ENCODE data around the gene METTL26. TPM values are rescaled to one million over a fixed set of nuclear protein-coding genes. Genes with fewer than 3 reads are reported as not detected.

The METTL26 gene
- total and polyA plus RNA-seq, 2 experiments from 2014 or later = 77.9 to 155 TPM

GRCh38 chr16:667780-668518, 31.8 kb upstream of the METTL26 start, which contains the start of gene RHOT2:
Gene RHOT2 (plus strand): TSS chr16:668132. CDS start chr16:668200, 68 bp downstream.
- H2AFZ ChIP-seq = peak within 1 kb of the TSS; percentile 86
- no peaks in the 10 kb centered on the region for H3K36me3 ChIP-seq (replicated peaks; ENCODE audit: insufficient read depth, low read depth)
- peak; percentile 97 for DNase-seq (ENCODE audit: low spot score)
- H3K4me3 ChIP-seq = peak within 1 kb of the TSS; percentile 92
- under 1% methylated on average over 30 of the region's 78 CpGs for WGBS (ENCODE audit: low lambda C conversion rate, missing lambda C conversion rate)
- peaks cover 4% of the 10 kb centered on the region for H3K4me1 ChIP-seq (ENCODE audit: insufficient read depth)
- peaks cover 23% of the 10 kb centered on the region for H3K79me2 ChIP-seq
- H4K20me1 ChIP-seq (ENCODE audit: insufficient read depth, poor library complexity, severe bottlenecking) = no peaks in the 10 kb centered on the region
- no peaks in the 10 kb centered on the region for H3K9me2 ChIP-seq (replicated peaks; ENCODE audit: insufficient read depth)
- no peaks in the 10 kb centered on the region for H3K27me3 ChIP-seq
- peak within 1 kb of the TSS; percentile 96 for H3K4me2 ChIP-seq
- peak within 1 kb of the TSS; percentile 74 for H3K27ac ChIP-seq
- TF ChIP-seq CTCF (IDR thresholded peaks at IDR 0.05; ENCODE audit: poor library complexity) (peak; percentile 83), EZH2phosphoT487 (IDR thresholded peaks at IDR 0.05; ENCODE audit: low read depth, severe bottlenecking, unreplicated experiment) (no peak)
- H3K9me3 ChIP-seq (ENCODE audit: low read depth) = no peaks in the 10 kb centered on the region

GRCh38 chr16:667113-667779, 31.1 kb upstream of the METTL26 start:
- no peaks in the 10 kb centered on the region for H3K27me3 ChIP-seq
- DNase-seq (ENCODE audit: low spot score) = no peak
- H3K4me2 ChIP-seq = peak overlapping the region; percentile 61
- H3K9me2 ChIP-seq (replicated peaks; ENCODE audit: insufficient read depth) = no peaks in the 10 kb centered on the region
- H3K9me3 ChIP-seq (ENCODE audit: low read depth) = no peaks in the 10 kb centered on the region
- peaks cover 23% of the 10 kb centered on the region for H3K79me2 ChIP-seq
- peak overlapping the region; percentile 69 for H3K27ac ChIP-seq
- WGBS (ENCODE audit: low lambda C conversion rate, missing lambda C conversion rate) = 91% methylated on average over 21 of the region's 22 CpGs
- peaks cover 4% of the 10 kb centered on the region for H3K4me1 ChIP-seq (ENCODE audit: insufficient read depth)
- TF ChIP-seq EZH2phosphoT487 (IDR thresholded peaks at IDR 0.05; ENCODE audit: low read depth, severe bottlenecking, unreplicated experiment) = no peak
- TF ChIP-seq EZH2 (IDR thresholded peaks at IDR 0.05; ENCODE audit: borderline replicate concordance) = no peak
- TF ChIP-seq CTCF (IDR thresholded peaks at IDR 0.05; ENCODE audit: poor library complexity) = no peak
- H3K4me3 ChIP-seq = no peak overlapping the region
- no peaks in the 10 kb centered on the region for H4K20me1 ChIP-seq (ENCODE audit: insufficient read depth, poor library complexity, severe bottlenecking)
- peak overlapping the region; percentile 86 for H2AFZ ChIP-seq
- H3K36me3 ChIP-seq (replicated peaks; ENCODE audit: insufficient read depth, low read depth) = no peaks in the 10 kb centered on the region

GRCh38 chr16:666572-666971, 30.5 kb upstream of the METTL26 start:
- H4K20me1 ChIP-seq (ENCODE audit: insufficient read depth, poor library complexity, severe bottlenecking) = no peaks in the 10 kb centered on the region
- no peak for DNase-seq (ENCODE audit: low spot score)
- no peaks in the 10 kb centered on the region for H3K9me2 ChIP-seq (replicated peaks; ENCODE audit: insufficient read depth)
- H3K4me1 ChIP-seq (ENCODE audit: insufficient read depth) = peaks cover 4% of the 10 kb centered on the region
- H3K36me3 ChIP-seq (replicated peaks; ENCODE audit: insufficient read depth, low read depth) = no peaks in the 10 kb centered on the region
- H3K79me2 ChIP-seq = peaks cover 23% of the 10 kb centered on the region
- no peak overlapping the region for H3K4me3 ChIP-seq
- no peak overlapping the region for H3K4me2 ChIP-seq
- 92% methylated on average over 13 of the region's 13 CpGs for WGBS (ENCODE audit: low lambda C conversion rate, missing lambda C conversion rate)
- H3K27ac ChIP-seq = no peak overlapping the region
- H2AFZ ChIP-seq = no peak overlapping the region
- H3K27me3 ChIP-seq = no peaks in the 10 kb centered on the region
- no peaks in the 10 kb centered on the region for H3K9me3 ChIP-seq (ENCODE audit: low read depth)
- no peak for TF ChIP-seq EZH2phosphoT487 (IDR thresholded peaks at IDR 0.05; ENCODE audit: low read depth, severe bottlenecking, unreplicated experiment)
- no peak for TF ChIP-seq CTCF (IDR thresholded peaks at IDR 0.05; ENCODE audit: poor library complexity)
- TF ChIP-seq EZH2 (IDR thresholded peaks at IDR 0.05; ENCODE audit: borderline replicate concordance) = no peak
